UCSD-AML1 (cell line): ENCODE results near the gene CEP97.
"Not testable (repeated sequence)": the region's sequence is repeated elsewhere in the genome, so short reads cannot be mapped to it uniquely, and the experiment has no call there.

Experiments
- DNase-seq: peaks from one replicate; lab custom pipeline; 2025; ENCODE audit not compliant: unreplicated experiment; lab: John Stamatoyannopoulos, UW

The CEP97 gene

DNA sequence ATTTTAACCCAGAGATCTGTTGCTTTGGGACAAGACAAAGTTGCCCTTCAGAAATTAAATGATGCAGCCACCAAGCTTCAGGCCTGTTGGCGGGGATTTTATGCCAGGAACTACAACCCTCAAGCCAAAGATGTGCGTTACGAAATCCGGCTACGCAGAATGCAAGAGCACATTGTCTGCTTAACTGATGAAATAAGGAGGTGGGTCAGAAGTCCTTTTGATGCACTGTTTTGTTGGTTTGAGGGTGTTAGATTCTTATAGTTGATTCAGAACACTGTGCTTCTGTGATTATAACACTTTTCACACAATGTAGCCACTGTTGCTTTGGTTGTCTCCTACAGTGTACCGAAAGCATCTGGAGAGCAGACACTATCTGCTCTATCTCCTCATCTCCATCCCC lies 33.8 kb downstream of the CEP97 start:
- DNase-seq = no peak

DNA sequence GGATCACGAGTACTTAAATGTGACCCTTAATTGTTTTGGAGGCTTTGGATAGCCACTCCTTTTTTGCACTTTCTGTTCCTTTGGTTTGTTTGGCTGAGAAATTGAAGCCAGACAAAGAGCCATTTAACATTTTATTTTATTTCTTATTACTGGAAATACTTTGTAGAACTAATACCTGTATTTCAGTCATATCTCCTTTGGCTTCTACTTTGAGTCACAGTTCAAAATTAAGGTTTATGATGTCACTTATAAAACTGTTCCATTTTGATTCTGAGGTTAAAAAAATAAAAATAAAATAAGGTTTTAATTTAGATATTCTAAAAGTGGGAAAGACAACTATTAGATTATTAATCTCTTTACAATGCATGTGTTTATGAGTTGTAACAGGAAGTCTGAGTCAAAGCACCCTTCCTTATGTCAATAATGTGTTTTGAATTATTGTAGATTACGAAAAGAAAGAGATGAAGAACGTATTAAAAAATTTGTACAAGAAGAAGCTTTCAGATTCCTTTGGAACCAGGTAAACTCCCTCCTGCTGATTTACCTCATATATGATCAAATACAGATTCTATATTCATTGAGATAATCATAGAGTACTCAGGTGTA lies 37.7 kb downstream of the CEP97 start:
- no peak for DNase-seq

DNA sequence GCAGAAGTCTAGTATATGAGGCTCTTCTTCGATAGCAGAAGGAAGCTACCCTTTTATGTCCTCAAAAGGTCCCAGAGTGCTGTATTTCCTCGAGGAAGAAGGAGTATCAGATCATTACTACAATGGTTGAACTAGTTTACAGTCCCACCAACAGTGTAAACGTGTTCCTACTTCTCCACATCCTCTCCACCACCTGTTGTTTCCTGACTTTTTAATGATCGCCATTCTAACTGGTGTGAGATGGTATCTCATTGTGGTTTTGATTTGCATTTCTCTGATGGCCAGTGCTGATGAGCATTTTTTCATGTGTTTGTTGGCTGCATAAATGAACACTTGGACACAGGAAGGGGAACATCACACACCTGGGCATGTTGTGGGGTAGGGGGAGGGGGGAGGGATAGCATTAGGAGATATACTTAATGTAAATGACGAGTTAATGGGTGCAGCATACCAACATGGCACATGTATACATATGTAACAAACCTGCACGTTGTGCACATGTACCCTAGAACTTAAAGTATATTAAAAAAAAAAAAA lies 53.4 kb downstream of the CEP97 start:
- DNase-seq = not testable (repeated sequence)

DNA sequence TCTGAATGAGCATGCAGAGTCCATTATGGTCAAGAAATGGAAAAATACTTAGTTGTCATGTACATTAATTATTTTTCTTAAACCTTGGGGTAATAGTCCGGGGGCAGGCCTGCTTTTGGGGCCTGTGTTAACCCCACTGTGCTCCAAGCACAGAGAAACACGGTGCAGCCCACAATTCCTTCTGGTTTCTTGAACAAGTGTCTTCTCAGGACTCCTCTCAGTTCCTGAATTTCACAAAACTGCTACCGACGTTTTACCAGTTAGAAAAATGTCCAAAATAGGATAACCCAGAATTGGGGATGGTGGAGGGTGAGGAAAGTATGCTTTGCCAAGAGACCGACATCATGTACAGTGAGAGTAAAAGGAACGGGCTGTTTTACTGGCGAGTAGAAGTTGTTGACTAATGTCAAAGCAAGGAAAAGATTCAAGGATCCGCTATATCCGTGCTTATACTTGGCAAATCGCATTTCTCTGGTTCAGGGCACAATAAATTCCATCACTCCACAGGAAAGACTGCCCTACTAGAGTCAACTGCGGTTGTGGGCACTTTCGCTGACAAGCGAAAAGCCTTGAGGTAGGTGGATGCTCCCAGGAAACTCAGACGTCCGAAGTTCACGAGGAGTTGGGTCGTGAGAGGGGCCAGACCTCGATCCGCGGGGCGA lies 54.1 kb downstream of the CEP97 start:
- no peak for DNase-seq

DNA sequence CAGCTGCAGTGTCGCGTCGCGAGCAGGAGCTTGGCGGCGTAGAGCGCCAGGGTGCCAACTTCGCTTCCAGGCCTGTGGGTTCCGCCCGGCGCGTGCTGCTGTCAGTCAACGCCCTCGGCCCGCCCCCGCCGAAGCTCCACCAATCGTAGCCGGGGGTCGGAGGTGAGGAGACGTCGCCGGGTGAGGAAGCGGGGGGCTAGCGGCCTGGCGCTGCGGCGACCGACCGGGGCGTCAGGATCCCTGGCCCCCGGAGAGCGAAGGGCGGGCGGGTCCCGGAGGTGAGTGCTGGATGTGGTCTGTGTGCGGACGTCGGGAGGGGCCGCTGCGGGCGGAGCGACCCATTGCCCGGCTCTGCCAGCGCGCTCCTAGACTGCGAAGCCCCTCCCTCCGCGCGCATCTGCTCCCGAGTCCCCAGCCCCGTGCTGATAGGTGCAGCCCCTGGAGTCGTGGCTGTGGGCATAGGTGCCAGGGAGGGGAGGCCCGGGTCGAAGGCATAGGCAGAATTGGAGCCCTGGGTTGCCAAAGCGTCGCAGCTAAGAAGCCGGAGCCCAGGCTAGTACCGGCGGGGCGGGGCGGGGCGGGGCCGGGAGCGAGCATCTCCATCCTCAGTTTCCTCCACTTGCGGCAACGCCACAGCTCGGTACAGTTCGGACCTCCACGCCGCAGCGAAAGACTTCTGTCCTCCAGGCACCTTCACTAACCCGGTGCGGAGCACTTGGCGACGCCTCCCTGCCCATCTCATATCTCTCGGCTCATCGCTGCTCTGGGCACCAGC lies 54.8 kb downstream of the CEP97 start, which contains the start of gene NXPE3:
TSS of gene NXPE3 (plus strand) at position 165 of the 775 bp plus-strand sequence. CDS start 6,386 bp downstream, outside the sequence.
- DNase-seq = peak; percentile 90

DNA sequence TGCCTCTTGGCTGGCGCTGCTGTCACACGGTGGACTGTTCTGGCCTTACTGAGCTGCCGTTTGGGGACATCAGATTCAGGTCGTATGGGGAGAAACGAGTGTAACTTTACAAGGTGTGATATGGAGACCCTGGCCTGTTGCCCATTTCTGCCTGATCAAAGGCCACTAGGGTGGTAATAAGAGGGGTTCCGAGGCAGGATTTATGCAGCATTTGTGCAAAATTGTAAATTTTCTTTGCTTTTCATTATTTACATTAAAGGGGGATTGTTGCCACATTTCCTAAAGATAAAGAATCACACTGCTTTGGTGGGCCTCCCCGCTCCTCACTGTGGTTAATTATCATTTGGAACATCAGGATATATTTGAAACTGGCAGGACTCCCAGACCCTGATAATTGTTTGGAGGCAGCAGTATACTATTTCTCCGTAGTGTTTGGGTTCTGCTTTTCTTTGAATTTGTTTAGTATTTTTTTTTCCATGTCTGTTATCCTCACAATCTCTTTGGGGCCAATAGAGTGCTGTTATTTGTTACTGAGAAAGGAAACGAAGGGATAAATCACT lies 55.5 kb downstream of the CEP97 start:
- DNase-seq = no peak

DNA sequence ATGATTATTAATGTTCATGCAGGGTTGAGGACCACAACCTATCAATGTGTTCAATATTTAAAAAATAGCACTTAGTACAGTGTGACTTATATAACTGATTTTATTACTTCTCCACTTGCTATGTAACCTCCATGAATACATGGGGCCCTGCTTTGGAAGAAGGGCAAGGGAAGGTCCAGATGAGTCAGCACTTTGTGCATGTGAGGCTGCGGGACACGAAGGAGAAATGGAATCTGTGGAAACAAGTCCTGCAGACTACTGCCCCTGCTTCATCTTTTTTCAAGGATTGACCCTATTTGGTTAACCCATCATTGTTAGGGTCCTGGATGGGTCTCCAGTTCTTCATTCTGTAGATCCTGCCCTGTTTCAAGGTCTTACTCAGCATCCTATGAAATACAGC lies 56.2 kb downstream of the CEP97 start:
- DNase-seq = no peak

DNA sequence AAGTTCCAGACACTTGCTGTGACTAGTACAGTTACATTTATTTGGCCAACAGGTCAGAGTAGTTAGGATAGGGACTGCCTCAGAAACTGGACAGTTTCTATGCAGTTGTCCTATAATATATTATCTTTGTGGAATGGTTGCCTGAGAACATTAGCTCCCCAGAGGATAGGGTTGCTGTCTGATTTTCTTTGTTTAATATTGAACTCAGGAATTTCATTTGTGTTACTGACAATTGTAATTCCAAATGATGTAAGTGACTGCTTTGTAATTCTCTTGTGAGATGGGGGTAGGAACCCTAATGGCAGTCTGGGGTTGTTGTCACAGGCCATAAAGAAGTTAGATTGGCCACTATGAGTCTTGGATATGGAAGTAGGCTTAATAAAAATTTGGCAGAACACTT lies 56.8 kb downstream of the CEP97 start:
- DNase-seq = no peak

DNA sequence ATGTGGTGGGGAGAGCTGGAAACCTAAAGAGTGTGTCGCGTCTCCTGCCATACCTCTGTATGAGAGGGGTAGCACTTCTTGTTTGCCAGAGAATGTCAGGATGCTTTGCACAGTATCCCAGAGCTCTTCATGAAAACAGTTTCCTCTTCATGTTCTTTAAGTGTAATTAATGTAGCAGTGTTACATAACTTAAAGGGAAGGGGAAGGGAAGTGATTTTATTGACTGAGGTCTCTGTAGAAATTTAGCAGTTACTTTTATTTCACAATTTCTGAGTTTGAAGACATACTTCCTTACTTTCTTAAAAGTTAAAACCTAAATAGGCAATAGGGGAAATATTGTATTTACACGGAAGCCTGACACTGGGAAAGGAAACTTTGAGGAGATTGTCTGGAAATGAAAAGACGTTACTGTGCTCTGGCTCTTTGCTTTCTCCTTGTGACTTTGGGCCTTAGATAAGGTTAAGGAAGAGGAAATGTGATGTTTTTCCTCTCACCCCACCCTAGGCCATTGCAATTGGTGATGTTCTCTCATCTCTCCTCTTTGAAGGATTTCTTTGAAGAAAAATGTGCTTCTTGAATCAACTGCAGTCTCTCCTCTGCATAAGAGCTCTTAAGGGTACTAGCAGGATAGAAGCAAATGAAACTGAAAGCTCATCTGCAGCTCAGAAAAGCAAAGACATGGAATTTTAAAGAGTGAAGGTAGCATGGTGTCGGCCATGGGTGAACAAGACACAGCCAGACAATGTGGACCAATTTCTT lies 60.6 kb downstream of the CEP97 start:
- no peak for DNase-seq

DNA sequence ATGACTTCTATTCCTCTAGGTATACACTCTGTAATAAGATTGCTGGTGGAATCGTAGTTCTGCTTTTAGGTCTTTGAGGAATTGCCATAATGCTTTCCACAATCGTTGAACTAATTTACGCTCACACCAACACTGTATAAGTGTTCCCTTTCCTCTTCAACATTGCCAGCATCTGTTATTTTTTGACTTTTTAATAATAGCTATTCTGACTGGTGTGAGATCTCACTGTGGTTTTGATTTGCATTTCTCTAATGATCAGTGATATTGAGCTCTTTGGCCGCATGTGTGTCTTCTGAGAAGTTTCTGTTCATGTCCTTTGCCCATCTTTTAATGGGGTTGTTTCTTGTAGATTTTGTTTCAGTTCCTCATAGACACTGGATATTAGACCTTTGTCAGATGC lies 67.4 kb downstream of the CEP97 start:
- no peak for DNase-seq

DNA sequence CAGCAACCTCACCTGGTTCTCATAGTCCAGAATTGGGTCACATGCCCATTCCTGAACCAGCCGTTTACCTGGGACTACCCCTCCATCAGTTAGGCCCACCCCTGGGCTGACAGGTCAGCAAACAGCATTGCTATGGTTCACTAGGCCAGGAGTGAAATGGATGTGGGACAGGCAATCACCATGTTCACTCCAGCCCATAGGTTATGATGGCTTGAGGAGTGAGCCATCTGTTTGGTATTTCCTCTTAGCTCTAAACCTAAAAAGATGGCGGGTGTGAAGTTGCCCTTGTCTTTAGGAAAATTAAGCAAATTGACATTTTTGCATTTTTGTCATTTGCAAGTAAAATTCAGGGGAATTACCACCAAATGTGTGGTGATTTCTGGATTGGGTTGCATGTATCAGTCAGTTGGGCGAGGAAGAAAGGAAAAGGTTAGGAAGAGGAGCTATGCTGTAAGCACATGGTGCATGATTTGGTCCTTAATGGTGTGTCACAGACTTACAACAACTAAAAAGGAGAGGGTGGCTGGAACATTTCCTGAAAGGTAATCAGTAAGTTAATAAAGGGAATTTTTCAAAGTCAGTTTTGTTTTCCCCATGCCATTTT lies 71.8 kb downstream of the CEP97 start:
- DNase-seq = no peak

DNA sequence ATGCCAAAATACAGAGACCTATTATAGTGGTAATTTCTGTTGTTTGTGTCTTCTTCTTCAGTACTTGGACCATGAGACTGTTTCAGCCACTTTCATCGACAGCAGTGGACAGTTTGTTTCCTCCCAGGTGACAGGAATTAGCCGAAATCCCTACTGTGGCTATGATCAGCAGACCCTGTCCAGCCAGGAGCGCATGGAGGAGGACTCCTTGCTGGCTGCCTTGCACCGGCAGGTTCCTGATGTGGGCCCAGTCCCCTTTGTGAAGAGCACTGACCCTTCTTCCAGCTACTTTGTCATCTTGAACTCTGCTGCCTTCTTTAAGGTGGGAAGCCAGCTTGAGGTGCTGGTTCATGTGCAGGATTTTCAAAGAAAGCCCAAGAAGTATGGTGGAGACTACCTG lies 76.8 kb downstream of the CEP97 start:
- no peak for DNase-seq

DNA sequence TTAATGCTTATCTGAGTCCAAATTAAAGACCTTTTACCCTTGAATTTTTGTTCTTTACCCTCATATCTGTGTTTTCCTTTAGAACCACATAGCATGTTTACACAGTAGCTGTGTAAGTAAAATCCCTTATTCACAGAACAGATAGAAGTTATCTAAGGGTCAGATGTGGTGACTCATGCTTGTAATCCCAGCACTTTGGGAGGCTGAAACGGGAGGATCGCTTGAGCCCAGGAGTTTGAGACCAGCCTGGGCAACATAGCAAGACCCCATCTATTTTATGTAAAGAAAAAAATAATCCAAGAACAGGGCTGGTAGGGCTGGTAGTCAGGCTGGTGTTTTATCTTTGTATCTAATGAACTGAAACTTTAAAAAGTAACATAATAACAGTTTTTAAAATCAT lies 77.8 kb downstream of the CEP97 start:
- DNase-seq = no peak

DNA sequence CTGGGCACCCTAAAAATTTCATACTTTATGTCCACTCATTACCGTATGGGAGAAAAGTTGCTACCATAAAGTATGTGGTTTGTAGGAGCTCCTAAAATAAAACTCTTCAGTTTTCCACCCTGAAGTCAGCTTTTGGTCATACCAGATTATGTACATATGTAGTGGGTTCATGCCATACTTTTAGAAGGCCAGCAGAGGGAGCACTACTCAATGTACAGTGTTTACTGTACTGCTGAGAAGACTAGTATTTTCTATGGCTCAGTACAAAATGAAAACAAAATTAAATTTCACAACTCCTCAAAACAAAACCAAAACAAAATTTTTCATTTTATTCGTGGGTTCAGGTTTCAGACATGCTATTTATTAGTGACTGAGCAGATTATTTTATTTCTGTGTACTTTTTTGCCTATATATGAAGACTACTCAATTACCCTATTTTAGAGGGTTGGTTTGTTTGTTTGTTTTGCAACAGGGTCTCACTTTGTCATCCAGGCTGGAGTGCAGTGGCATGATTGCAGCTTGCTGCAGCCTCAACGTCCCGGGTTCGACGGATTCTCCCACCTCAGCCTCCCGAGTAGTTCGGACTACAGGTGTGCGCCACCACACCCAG lies 78.9 kb downstream of the CEP97 start:
- no peak for DNase-seq

DNA sequence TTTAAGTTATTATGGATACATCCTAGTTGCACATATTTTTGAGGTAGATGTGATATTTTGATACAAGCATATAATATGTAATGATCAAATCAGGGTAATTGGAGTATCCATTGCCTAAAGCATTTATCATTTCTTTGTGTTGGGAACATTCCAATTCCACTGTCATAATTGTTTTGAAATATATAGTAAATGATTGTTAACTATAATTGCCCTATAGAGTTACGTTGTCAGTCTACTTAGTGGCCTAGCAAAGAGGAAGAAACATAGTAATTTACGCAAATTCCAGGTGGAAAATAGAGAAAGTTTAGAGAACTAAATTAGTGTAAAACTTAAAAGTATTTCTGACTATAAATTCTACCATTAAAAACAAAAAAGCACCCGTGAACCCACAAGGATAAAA lies 79.5 kb downstream of the CEP97 start:
- DNase-seq = no peak

DNA sequence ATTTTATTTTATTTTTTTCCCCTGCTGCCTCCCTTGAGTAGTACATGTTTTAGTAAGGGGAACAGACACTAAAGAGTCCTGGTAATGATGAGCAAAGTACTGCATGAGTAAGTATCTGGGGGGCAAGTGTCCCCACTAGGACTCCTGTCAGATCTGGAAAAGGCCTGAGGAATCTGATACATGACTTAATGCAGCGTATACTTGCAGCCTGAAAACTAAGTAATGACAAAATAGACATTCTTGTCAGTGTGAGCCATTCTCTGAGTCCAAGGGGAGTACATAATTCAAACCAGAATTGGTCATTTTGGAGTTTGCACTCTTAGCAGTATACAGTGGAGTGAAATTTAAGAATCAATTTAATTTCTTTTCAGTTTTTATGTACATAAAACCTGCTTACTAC lies 82.1 kb downstream of the CEP97 start:
- DNase-seq = no peak

DNA sequence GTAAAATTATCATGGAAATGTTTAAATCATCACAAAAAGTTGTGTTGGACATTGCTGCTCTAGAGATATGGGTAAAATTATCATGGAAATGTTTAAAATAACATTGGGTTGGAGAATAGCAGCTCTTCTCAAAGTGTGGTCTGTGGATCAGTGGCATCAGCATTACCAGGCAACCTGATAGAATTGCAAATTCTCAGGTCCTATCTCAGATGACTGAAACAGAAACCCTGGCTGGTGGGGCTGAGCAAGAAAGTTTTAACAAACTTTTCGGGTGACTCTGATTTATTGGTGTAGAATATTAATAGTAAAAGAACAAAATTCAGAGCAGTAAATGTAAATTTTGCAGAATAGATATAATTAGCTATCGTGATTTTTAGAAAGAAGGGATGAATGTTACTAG lies 83.5 kb downstream of the CEP97 start:
- DNase-seq = no peak

DNA sequence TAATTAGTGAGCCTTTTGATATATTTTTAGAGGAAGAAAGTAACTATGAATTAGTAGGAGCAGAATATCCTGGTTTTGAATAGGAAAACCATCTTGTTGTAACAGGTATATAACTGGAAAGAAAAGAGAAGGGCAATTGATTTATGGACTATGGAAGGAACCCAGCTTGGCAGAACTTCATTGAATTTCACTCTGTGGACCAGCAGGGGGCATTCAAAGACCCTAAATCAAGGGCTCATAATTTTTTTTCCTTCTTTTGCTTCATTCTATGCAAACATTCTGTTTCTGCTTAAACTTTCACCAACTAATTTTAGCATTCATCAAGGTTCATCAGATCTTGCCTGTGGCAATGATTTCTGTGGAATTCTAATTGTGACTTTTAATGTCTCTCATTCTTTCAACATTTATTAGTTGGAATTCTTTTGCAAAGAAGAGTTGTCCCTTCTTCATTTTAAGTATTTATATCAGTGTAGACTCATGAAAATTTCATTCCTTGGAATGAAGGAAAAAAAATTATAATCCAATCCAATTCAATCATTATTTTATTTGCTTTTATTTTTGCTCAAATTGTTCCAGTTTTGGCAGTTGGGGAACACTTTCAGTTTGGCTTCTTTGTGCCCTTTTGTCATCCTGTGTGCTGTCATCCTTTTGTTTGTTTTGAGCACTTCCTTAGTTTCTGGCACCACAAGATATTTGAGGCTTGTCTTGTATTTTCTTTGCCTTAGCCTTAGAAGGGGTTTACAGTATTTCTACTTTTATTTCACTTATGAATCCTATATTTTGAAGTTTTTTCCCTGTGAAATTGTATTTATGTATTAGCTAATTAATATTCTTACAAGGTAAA lies 85.0 kb downstream of the CEP97 start:
- no peak for DNase-seq

DNA sequence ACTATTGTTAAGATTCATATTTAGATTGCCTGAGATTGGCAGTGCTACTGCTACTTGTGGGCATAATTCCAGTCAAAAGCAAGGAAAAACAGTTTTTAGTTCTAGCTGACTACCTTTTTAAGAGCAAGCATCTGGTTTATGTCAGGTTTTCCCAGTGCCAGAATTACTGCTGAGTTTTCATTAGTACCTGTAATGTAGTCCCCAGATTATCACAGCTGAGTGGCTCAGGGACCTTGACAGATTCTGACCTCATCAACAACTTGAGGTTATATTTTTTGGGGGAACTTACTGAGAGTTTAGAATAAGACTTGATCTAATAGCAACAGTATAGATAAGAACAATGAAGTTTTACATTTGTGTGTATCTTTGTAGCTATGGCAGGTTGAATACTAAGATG lies 85.6 kb downstream of the CEP97 start:
- DNase-seq = no peak
